Measurements from ENCODE around the gene CTRL.

The CTRL gene

DNA sequence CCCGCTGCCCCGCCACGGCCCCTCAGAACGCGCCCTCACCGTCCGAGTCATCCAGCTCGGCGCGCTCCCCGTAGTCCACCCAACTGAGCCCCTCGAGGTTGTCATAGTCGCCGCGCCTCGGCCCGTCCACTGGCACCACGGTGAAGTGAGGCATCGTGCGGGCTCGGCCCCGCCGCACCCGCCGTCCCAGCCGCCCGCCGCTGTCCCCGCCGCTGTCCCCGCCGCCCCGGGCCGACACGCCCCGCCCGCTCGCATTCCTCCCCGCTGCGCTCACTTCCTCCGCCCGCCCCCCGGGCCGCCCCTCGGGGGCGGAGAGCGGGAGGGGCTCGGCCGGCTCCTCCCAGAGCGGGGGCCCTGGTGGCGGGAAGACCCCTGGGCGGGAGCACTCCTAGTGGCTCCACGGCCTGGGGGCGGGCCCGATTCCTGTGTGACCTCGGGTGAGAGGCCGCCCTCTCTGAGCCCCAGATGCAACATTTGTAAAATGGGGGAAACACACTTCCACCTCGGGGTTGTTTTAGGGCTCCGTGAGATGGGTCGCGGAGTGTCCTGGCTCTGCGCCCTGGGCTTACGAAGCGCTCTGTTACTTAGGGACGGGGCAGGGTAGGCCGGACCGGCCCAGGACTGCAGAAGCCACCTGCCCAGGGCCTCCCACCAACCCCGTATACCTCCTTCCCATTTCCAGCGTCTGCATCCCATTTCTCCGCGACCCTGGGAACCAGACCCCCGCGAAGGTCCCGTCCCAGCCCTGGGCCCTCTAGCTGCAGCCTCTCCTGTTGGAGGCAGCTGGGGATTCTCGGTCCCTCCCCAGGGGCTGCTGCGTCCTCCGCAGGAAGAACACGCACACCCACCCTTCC, 37.0 kb upstream of the CTRL start, which contains the start of gene SLC12A4:
TSS of gene SLC12A4 (minus strand) at position 238 of the 854 bp plus-strand sequence. CDS start at position 154, 84 bp downstream.
- Histone ChIP-seq H3K36me3 (ENCODE audit: insufficient read depth, low read length) (no peaks in the 10 kb centered on the region), H3K4me3 (ENCODE audit: low read length) (peak within 1 kb of the TSS; percentile 70), H3K27ac (ENCODE audit: low read depth, low read length) (peak within 1 kb of the TSS; percentile 71; the same call in 1 of the 2 replicates), H3K4me1 (ENCODE audit: insufficient read depth, low read length) (peaks cover 20% of the 10 kb centered on the region; the same call in 1 of the 2 replicates), H3K9ac (ENCODE audit: low read depth, low read length) (peak within 1 kb of the TSS; percentile 76), H3K9me3 (ENCODE audit: insufficient read depth, low read depth, low read length) (no peaks in the 10 kb centered on the region), H3K27me3 (ENCODE audit: insufficient read depth, low read length) (no peaks in the 10 kb centered on the region)
- 13% methylated on average over 78 of the region's 78 CpGs for WGBS

DNA sequence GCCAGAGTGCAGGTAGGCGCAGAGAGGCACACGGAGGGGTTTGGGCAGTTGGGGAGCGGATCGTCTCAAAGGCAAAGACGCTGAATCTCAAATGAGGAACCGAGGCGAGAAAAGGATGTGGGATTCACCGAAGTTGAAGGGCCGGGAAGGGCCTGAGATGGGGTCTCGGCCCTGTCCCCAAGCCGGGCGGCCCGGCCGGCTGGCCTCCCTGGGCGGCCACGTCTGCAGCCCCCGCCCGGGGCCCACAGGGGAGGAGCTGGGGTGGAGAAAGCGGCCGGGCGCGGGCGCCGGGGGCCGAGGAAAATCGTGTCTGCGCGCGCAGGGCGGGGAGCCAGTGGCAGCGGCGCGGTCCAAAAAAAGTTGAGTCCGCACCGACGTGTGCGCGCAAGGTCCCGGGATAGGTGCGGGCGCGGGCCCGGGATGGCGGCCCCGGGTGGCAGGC, 36.3 kb upstream of the CTRL start:
- Histone ChIP-seq H3K36me3 (ENCODE audit: insufficient read depth, low read length) (peaks cover 4% of the 10 kb centered on the region; the same call in 1 of the 2 replicates), H3K27me3 (ENCODE audit: insufficient read depth, low read length) (no peaks in the 10 kb centered on the region), H3K27ac (ENCODE audit: low read depth, low read length) (peak overlapping the region; percentile 71; the same call in 1 of the 2 replicates), H3K9ac (ENCODE audit: low read depth, low read length) (peak overlapping the region; percentile 76), H3K4me3 (ENCODE audit: low read length) (peak overlapping the region; percentile 70), H3K9me3 (ENCODE audit: insufficient read depth, low read depth, low read length) (no peaks in the 10 kb centered on the region), H3K4me1 (ENCODE audit: insufficient read depth, low read length) (peaks cover 20% of the 10 kb centered on the region; the same call in 1 of the 2 replicates)
- whole genome bisulfite sequencing = 1% methylated on average over 45 of the region's 45 CpGs

DNA sequence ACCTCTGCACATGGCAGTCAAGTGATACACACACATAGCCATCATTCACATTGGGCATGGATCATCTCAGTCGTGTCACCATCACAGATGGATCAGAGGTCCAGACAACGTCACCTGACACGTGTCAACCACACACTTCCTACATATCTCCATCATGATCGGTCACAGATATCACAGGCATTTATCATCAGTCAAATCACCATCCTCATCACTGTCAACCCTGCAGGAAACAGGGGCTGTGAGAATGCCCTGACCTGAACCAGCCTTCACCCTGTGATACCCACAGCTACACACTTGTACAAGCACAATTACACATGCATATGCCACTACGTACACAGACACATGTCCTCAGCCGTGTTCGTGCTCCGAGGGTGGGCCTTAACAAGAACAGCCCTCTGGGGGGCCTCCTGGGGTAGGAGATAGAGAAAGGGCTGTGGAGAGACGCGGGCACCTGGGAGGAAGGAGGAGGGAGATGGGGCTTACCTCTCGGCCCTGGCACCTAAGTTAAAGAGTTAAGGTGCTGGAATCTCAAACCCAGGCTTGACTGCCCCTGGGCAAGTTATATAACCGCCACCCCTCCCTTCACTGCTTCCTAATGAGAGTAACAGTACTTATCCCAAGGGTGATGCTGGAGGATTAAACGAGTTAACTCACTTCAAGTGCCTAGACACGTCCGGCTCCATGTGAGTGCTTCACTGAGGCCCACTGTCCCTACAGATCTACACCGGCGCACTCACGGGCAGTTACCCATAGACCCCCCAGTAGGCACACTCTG, 35.7 kb upstream of the CTRL start:
- Histone ChIP-seq H3K9me3 (ENCODE audit: insufficient read depth, low read depth, low read length) (no peaks in the 10 kb centered on the region), H3K27ac (ENCODE audit: low read depth, low read length) (no peak overlapping the region), H3K4me3 (ENCODE audit: low read length) (peak overlapping the region; percentile 70), H3K27me3 (ENCODE audit: insufficient read depth, low read length) (no peaks in the 10 kb centered on the region), H3K4me1 (ENCODE audit: insufficient read depth, low read length) (peaks cover 20% of the 10 kb centered on the region; the same call in 1 of the 2 replicates), H3K9ac (ENCODE audit: low read depth, low read length) (peak overlapping the region; percentile 76), H3K36me3 (ENCODE audit: insufficient read depth, low read length) (peaks cover 10% of the 10 kb centered on the region)
- WGBS = 31% methylated on average over 18 of the region's 18 CpGs

DNA sequence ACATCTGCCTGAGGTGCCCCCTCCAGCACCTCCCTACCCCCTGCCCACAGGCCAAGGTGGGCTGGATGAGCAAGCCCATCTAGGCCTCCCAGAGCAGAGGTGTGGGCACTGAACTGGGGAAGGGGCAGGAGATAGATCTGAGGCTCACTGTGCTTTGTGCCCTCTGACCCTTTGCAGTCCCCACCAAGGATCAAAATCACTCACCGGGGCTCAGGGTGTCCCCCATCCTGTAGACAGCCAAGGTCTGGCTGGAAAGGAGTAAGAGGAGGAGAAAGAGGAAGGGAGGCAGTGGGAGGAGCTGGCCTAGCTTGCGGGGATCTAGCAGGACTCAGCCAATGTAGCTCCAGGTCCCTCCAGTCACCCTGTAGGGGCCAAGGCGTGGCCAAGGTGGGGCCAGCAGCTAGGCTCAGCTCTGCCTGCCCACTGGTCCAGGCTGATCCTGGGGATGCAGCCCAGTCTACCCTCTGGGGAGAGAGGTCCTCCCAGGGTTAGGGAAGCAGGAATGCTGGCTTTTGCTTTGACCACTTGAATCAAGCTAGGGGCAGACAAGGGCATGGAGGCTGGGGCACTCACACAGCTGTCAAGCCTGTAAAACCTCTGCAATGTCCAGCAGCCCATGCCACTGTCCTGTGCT, 35.0 kb upstream of the CTRL start:
- WGBS = 69% methylated on average over 3 of the region's 3 CpGs
- peak overlapping the region; percentile 70 for H3K4me3 ChIP-seq (ENCODE audit: low read length)
- H3K36me3 ChIP-seq (ENCODE audit: insufficient read depth, low read length) = peaks cover 17% of the 10 kb centered on the region
- no peaks in the 10 kb centered on the region for H3K9me3 ChIP-seq (ENCODE audit: insufficient read depth, low read depth, low read length)
- H3K4me1 ChIP-seq (ENCODE audit: insufficient read depth, low read length) = peaks cover 20% of the 10 kb centered on the region; the same call in 1 of the 2 replicates
- H3K27me3 ChIP-seq (ENCODE audit: insufficient read depth, low read length) = no peaks in the 10 kb centered on the region
- peak overlapping the region; percentile 53 for H3K9ac ChIP-seq (ENCODE audit: low read depth, low read length)
- H3K27ac ChIP-seq (ENCODE audit: low read depth, low read length) = no peak overlapping the region; the same call in 1 of the 2 replicates

DNA sequence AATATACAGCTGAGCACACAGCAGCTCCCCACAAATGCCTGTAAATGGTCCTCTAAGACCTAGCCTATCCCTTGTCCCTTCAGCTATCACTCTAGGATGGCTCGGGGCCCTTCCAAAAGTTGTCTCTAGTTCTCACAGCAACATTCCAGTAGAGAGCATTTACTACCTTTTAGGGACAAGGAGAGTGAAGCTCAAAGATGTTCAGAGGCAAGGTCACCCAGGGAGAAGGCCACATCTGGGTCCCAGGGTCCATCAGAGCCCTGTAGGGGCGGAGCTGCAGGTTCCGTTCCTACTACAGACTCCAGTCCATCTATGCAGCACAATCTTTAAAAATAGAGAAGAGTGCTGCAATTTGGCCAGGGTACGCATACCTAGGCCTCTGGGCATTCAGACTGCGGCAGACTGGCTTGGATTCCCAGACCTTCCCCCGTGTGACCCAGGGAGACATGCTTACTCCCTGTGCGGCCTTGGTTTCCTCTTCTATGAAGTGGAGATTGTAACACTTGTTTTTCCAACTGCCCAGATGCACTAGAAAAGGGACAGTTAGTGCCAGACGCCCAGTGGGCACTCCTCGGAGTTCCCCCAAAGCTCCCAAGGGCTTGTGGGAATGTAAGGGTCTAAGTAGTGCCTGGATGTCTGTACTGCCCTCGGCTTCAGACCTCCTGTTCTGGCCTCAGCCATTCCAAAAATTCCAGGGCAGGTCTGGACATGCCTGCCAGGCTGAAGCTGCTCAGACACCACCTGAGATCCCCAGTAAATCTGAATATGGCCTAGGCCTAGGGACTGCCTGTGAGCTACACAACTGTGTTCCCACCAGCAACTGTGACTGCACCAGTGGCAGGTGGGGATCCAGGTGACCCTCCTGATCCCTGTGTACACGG, 34.2 kb upstream of the CTRL start:
- Histone ChIP-seq H3K27me3 (ENCODE audit: insufficient read depth, low read length) (no peaks in the 10 kb centered on the region), H3K9ac (ENCODE audit: low read depth, low read length) (peak overlapping the region; percentile 53), H3K27ac (ENCODE audit: low read depth, low read length) (peak overlapping the region; percentile 37; the same call in 1 of the 2 replicates), H3K4me1 (ENCODE audit: insufficient read depth, low read length) (peaks cover 20% of the 10 kb centered on the region; the same call in 1 of the 2 replicates), H3K9me3 (ENCODE audit: insufficient read depth, low read depth, low read length) (no peaks in the 10 kb centered on the region), H3K36me3 (ENCODE audit: insufficient read depth, low read length) (peaks cover 25% of the 10 kb centered on the region), H3K4me3 (ENCODE audit: low read length) (peak overlapping the region; percentile 21)
- WGBS = 86% methylated on average over 11 of the region's 11 CpGs

DNA sequence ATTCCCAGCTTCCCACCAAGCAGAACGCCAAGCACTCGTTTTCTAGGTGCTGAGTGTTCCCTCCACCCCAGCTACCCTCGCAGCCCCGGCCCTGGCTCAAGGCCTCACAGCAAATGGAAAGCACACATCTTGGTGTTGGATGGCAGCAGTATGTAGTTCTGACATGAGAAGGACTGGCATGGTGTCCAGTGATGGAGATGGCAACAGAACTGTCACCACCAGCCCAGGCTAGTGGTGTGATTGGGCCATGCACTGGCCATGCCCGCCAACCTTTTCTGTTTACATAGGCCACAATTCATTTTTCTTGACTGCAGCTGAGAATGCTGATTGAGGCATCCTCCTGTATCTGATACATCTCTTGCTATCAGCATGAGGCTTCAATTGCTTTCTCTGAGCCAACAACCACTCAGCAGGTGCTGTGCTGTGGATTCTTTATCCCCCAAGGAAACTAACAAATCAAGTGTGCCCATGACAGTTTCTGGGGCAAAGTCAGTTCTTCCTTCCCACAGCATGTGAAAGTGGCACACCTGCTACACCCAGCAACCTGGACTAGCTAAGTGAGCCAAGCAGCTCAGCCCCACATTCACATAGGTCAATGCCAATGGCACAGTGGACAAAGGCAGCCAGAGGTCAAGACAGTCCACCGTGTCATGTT, 32.9 kb upstream of the CTRL start:
- Histone ChIP-seq H3K27me3 (ENCODE audit: insufficient read depth, low read length) (no peaks in the 10 kb centered on the region), H3K9me3 (ENCODE audit: insufficient read depth, low read depth, low read length) (no peaks in the 10 kb centered on the region), H3K4me3 (ENCODE audit: low read length) (0 out of 2 replicates have a peak overlapping the region, but pooled peaks have one; percentile 40), H3K27ac (ENCODE audit: low read depth, low read length) (no peak overlapping the region), H3K9ac (ENCODE audit: low read depth, low read length) (no peak overlapping the region), H3K36me3 (ENCODE audit: insufficient read depth, low read length) (peaks cover 38% of the 10 kb centered on the region), H3K4me1 (ENCODE audit: insufficient read depth, low read length) (peaks cover 20% of the 10 kb centered on the region; the same call in 1 of the 2 replicates)
- 95% methylated on average over 6 of the region's 6 CpGs for WGBS

DNA sequence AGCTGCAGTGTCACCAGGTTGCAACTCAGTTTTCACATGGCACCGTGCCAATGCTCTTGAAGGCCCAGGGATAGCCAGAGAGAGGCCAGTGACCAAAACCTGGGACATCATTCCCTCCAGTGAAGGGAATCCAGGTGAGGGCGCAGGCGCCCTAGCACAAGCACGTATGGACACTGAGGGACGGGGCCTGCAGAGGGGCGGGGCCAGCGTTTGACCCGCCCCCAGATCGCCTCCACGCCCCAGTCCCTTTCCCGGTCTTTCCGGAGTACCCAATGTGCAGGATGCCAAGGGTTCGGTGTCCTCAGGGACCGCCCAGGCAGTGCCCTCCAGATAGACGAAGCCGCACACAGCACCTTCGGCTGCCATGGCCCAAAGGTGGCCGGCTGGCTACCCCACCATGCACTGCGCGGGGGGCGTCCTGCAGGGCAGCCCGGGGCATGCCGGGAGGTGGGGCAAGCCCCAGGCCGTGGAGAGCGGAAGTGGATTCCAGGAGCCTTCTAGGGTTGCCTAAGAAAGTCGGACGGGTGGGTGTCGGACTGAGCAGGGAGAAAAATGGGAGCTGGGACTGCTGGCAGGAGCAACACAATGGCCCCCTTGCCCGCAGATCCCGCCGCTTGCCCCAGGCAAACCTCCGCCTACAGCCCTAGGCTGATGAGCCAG, 32.1 kb upstream of the CTRL start:
- Histone ChIP-seq H3K4me3 (ENCODE audit: low read length) (peak overlapping the region; percentile 40; the same call in 1 of the 2 replicates), H3K4me1 (ENCODE audit: insufficient read depth, low read length) (peaks cover 20% of the 10 kb centered on the region; the same call in 1 of the 2 replicates), H3K36me3 (ENCODE audit: insufficient read depth, low read length) (peaks cover 46% of the 10 kb centered on the region), H3K27ac (ENCODE audit: low read depth, low read length) (no peak overlapping the region), H3K9me3 (ENCODE audit: insufficient read depth, low read depth, low read length) (no peaks in the 10 kb centered on the region), H3K27me3 (ENCODE audit: insufficient read depth, low read length) (no peaks in the 10 kb centered on the region), H3K9ac (ENCODE audit: low read depth, low read length) (peak overlapping the region; percentile 41; the same call in 1 of the 2 replicates)
- 87% methylated on average over 32 of the region's 32 CpGs for WGBS

DNA sequence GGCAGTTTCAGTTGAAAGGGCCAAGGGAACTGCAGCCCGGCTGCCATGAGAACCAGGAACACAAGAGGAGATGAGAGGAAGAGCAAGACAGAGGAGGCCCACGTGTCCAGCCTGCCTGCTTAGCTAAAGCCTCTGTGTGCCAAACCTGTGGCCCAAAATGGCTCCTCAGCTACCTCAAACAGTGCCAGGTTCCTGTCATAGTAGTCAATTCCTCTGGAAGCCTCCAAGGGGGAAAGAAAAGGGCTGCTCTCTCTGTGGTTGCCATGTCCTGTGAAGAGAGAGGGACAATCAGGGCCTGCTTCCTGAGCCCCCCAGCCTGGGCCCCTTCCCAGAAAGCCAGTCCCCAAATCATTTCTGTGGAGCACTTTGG, 31.6 kb upstream of the CTRL start:
- Histone ChIP-seq H3K27ac (ENCODE audit: low read depth, low read length) (no peak overlapping the region), H3K4me1 (ENCODE audit: insufficient read depth, low read length) (peaks cover 20% of the 10 kb centered on the region; the same call in 1 of the 2 replicates), H3K36me3 (ENCODE audit: insufficient read depth, low read length) (peaks cover 51% of the 10 kb centered on the region), H3K27me3 (ENCODE audit: insufficient read depth, low read length) (no peaks in the 10 kb centered on the region), H3K4me3 (ENCODE audit: low read length) (no peak overlapping the region), H3K9me3 (ENCODE audit: insufficient read depth, low read depth, low read length) (no peaks in the 10 kb centered on the region), H3K9ac (ENCODE audit: low read depth, low read length) (no peak overlapping the region)
- WGBS = 94% methylated on average over 2 of the region's 2 CpGs

DNA sequence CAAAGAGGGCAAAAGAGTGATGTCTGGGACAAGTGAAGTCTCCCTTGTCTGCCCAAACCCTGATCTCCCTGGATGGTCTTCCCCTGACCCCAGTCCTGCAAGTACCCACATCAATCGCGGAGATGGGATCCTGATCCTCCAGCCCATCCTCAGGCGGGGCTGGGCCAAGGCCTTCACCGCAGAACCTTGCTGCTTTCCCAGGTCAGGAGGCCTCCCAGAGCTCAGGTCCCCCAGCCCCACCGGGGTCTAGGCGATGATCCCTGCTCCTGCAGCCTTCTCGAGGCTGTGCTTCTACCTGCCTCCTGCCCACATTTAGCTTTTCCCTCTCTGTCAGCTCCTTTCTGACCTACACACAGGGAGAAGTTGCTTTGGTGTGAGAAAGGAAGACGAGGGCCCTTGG, 30.5 kb upstream of the CTRL start:
- Histone ChIP-seq H3K9me3 (ENCODE audit: insufficient read depth, low read depth, low read length) (no peaks in the 10 kb centered on the region), H3K27ac (ENCODE audit: low read depth, low read length) (no peak overlapping the region), H3K4me3 (ENCODE audit: low read length) (no peak overlapping the region), H3K27me3 (ENCODE audit: insufficient read depth, low read length) (no peaks in the 10 kb centered on the region), H3K9ac (ENCODE audit: low read depth, low read length) (no peak overlapping the region), H3K4me1 (ENCODE audit: insufficient read depth, low read length) (peaks cover 18% of the 10 kb centered on the region; the same call in 1 of the 2 replicates), H3K36me3 (ENCODE audit: insufficient read depth, low read length) (peaks cover 61% of the 10 kb centered on the region)
- 96% methylated on average over 8 of the region's 8 CpGs for WGBS
